RWPE2 (cell line): ENCODE measurements around the gene MFSD2A.
"Not testable (repeated sequence)": the region's sequence is repeated elsewhere in the genome, so short reads cannot be mapped to it uniquely, and the experiment has no call there.

ENCODE experiments used
- ATAC-seq: fragments of 200-7000 bp; cut with Tn5 transposase; 3 replicates; pipeline ENCODE4 v1.9.1; 2021; ENCODE audit warnings: low read depth
- DNase-seq: peaks from one replicate; pipeline ENCODE4 v3.0.0-alpha.2; 2020; ENCODE audit warnings: low spot score
- H3K27ac ChIP-seq: fragments of 450-650 bp; 2 replicates; pipeline ENCODE4 v1.5.1; 2017; ENCODE audit warnings: mild to moderate bottlenecking; ENCODE audit not compliant: poor library complexity, severe bottlenecking
- H3K27me3 ChIP-seq: fragments of 250-450 bp; sonication (Bioruptor Pico); 2 replicates; pipeline ENCODE4 v1.5.1; 2021; ENCODE audit warnings: mild to moderate bottlenecking, moderate library complexity; ENCODE audit not compliant: insufficient read depth, poor library complexity, severe bottlenecking
- H3K36me3 ChIP-seq: fragments of 250-450 bp; sonication (Bioruptor Pico); 2 replicates; pipeline ENCODE4 v1.5.1; 2020; ENCODE audit warnings: low read depth, mild to moderate bottlenecking, moderate library complexity
- H3K4me1 ChIP-seq: fragments of 250-450 bp; sonication (Bioruptor Pico); 2 replicates; pipeline ENCODE4 v1.5.1; 2021; ENCODE audit warnings: mild to moderate bottlenecking, moderate library complexity; ENCODE audit not compliant: insufficient read depth, poor library complexity, severe bottlenecking
- H3K4me3 ChIP-seq: fragments of 250-450 bp; sonication (Bioruptor Pico); 2 replicates; pipeline ENCODE4 v1.5.1; 2021; ENCODE audit warnings: mild to moderate bottlenecking, moderate library complexity; ENCODE audit not compliant: severe bottlenecking
- H3K9me3 ChIP-seq: fragments of 250-450 bp; sonication (Bioruptor Pico); 2 replicates; pipeline ENCODE4 v1.5.1; 2021; ENCODE audit warnings: mild to moderate bottlenecking, moderate library complexity; ENCODE audit not compliant: severe bottlenecking
- TF ChIP-seq, protein P1 (sequence below): fragments of 450-650 bp; IDR thresholded peaks from one replicate; pipeline ENCODE4 v1.5.1; 2017; ENCODE audit warnings: mild to moderate bottlenecking, moderate library complexity; ENCODE audit not compliant: poor library complexity, severe bottlenecking

The MFSD2A gene

DNA sequence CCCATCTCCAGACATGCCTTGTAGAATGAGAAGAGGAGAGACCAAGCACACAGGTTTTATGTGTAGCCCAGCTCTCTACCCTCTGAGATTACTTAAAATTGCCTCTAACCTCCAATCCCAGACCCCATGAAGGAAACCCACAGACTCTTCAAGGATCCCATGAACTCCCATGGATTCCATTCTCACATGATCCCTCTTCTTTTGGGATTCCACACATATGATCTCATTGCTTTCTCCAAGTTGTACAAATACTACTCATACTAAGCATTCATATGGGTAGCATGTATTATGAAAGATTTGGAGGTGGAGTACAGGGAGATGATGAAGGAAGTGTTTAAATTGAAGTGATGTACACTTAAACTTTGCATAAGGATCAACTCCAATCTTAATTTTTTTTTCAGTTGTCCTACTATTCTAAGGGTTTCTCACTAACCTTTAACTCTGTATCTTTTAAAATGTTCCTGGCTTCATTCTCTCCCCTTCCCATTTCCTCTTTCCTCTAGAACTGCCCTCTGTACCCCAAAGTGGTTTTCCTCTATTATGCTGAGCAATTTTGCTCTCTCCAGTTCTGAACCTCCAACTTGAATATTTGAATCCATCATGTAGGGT, 41.6 kb downstream of the MFSD2A start:
- Histone ChIP-seq H3K4me3 (no peak overlapping the region), H3K9me3 (no peaks in the 10 kb centered on the region), H3K36me3 (no peaks in the 10 kb centered on the region), H3K4me1 (no peaks in the 10 kb centered on the region), H3K27ac (no peak overlapping the region), H3K27me3 (no peaks in the 10 kb centered on the region)
- DNase-seq, result no peak
- TF ChIP-seq, protein P1, sequence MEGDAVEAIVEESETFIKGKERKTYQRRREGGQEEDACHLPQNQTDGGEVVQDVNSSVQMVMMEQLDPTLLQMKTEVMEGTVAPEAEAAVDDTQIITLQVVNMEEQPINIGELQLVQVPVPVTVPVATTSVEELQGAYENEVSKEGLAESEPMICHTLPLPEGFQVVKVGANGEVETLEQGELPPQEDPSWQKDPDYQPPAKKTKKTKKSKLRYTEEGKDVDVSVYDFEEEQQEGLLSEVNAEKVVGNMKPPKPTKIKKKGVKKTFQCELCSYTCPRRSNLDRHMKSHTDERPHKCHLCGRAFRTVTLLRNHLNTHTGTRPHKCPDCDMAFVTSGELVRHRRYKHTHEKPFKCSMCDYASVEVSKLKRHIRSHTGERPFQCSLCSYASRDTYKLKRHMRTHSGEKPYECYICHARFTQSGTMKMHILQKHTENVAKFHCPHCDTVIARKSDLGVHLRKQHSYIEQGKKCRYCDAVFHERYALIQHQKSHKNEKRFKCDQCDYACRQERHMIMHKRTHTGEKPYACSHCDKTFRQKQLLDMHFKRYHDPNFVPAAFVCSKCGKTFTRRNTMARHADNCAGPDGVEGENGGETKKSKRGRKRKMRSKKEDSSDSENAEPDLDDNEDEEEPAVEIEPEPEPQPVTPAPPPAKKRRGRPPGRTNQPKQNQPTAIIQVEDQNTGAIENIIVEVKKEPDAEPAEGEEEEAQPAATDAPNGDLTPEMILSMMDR, result no peak
- no peak for ATAC-seq

DNA sequence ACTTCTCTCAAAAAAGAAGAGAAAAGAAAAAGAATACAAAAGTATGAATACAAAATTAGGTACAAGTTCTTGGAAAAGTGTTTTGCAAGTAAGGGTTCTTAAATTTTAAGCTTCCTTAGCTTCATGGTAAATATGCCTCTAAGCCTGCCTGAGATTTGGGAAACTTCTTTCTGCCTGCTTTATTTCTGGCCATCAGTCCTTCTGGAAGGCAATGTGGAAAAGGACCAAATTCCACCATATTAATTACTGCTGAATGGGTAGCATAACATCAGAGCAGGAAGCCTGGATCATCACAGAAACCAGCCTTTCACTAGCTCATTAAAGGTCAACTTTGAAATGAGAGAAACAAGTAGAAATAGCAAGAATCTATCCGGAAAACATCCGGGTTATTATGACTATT, 46.5 kb downstream of the MFSD2A start:
- Histone ChIP-seq H3K27ac (no peak overlapping the region), H3K36me3 (no peaks in the 10 kb centered on the region), H3K4me3 (no peak overlapping the region), H3K4me1 (peaks cover 14% of the 10 kb centered on the region), H3K9me3 (no peaks in the 10 kb centered on the region), H3K27me3 (no peaks in the 10 kb centered on the region)
- TF ChIP-seq, protein P1, result no peak
- ATAC-seq, result no peak
- DNase-seq, result no peak

DNA sequence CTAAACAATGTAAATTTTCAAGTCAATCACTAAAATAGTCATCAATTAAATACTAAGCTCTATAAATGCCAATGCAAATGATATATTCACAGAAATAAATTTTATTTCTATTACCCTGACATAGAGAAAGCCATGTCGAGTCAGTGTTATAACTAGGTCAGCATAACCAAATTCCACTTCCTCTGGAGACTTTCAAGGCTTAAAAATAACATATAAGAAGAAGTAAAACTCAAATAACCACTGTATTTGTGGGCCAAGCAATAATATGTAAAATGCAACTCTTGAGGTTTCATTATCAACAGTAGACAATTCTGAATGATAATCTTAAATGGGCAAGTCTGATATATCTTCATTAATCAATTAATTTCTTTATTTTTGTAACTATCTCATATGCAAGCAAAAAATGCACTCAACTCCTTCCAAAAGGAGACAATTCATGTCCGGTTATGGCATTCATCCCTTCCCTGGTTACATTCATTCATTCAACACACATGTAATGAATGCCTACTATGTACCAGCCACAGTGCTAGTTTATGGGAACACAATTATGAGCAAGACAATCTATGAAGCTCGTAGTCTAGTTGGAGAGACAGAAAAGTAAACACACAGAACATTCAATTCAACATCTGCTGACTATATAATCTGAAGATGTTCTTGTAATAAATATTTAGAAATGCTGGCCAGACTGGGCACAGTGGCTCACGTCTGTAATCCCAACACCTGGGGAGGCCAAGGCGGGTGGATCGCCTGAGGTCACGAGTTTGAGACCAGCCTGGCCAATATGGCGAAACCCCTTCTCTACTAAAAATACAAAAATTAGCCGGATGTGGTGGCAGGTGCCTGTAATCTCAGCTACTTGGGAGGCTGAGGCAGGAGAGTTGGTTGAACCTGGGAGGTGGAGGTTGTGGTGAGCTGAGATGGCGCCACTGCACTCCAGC, 48.5 kb downstream of the MFSD2A start:
- TF ChIP-seq, protein P1, result no peak
- no peak for DNase-seq

DNA sequence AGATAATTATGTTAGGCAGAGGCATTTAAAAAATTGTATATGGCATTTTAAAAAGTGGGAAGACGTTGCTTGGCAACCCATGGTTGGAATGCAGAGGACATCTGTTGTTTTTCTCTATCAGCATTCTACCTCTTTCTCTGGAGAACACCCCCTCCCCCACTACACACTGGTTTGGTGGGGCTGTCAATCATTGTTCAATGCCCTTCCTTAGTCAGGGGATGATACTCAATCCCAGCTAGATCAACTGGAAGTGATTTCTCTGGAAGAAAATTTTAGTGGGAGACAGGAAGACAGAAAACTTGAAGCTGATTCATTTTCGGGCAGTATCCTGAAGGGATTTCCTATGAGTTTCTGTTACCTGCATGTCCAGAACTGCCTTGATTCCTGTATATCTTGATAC, 49.9 kb downstream of the MFSD2A start:
- H3K27me3 ChIP-seq, result no peaks in the 10 kb centered on the region
- DNase-seq (no peak), ATAC-seq (peak; percentile 69)
- H3K36me3 ChIP-seq, result no peaks in the 10 kb centered on the region
- no peak overlapping the region for H3K4me3 ChIP-seq
- TF ChIP-seq, protein P1, result no peak
- H3K4me1 ChIP-seq, result peaks cover 14% of the 10 kb centered on the region
- H3K27ac ChIP-seq, result peak overlapping the region; percentile 80
- H3K9me3 ChIP-seq, result no peaks in the 10 kb centered on the region

More for the DNA sequence above, 48.5 kb downstream of the MFSD2A start:
- Histone ChIP-seq H3K36me3 (no peaks in the 10 kb centered on the region), H3K27me3 (no peaks in the 10 kb centered on the region), H3K4me3 (no peak overlapping the region), H3K27ac (no peak overlapping the region), H3K9me3 (no peaks in the 10 kb centered on the region), H3K4me1 (peaks cover 14% of the 10 kb centered on the region)
- ATAC-seq, result no peak

DNA sequence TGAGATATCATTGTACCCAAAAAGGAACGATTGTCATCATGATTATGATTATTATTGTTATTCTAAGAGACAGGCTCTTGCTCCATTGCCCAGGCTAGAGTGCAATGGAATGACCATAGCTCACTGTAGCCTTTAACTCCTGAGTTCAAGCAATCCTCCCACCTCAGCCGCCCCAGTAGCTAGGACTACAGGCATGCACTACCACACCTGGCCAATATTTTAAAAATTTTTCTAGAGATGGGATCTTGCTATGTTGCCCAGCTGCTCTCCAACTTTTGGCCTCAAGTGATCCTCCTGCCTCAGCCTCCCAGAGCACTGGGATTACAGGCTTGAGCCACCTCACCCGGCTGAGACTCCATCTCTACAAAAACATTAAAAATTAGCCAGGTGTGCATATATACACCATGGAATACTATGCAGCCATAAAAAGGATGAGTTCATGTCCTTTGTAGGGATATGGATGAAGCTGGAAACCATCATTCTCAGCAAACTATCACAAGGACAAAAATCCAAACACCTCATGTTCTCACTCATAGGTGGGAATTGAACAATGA, 52.6 kb downstream of the MFSD2A start:
- H3K27me3 ChIP-seq, DNase-seq, ATAC-seq, H3K36me3 ChIP-seq, H3K9me3 ChIP-seq, H3K27ac ChIP-seq, H3K4me3 ChIP-seq: not testable (repeated sequence)
- peaks cover 14% of the 10 kb centered on the region for H3K4me1 ChIP-seq
